ENCODE measurements around the gene TTC7B.

- TF ChIP-seq EP300 (IDR thresholded peaks at IDR 0.05; ENCODE audit: low read depth in 2 of 2, low read length in 2 of 2) (no peak), EP300 (CRISPR knock-in tag; IDR thresholded peaks at IDR 0.05; ENCODE audit: borderline replicate concordance) (no peak), RFX1 (IDR thresholded peaks at IDR 0.05) (no peak), ZNF549 (CRISPR knock-in tag; IDR thresholded peaks at IDR 0.05) (no peak), GPN1 (CRISPR knock-in tag; IDR thresholded peaks at IDR 0.05; ENCODE audit: borderline replicate concordance) (no peak), CTCF (CRISPR knock-in tag; IDR thresholded peaks at IDR 0.05) (no peak), ZNF280B (CRISPR knock-in tag; IDR thresholded peaks at IDR 0.05; ENCODE audit: borderline replicate concordance) (no peak), RAD21 (CRISPR knock-in tag; IDR thresholded peaks at IDR 0.05) (no peak)
- TF ChIP-seq, protein P1, sequence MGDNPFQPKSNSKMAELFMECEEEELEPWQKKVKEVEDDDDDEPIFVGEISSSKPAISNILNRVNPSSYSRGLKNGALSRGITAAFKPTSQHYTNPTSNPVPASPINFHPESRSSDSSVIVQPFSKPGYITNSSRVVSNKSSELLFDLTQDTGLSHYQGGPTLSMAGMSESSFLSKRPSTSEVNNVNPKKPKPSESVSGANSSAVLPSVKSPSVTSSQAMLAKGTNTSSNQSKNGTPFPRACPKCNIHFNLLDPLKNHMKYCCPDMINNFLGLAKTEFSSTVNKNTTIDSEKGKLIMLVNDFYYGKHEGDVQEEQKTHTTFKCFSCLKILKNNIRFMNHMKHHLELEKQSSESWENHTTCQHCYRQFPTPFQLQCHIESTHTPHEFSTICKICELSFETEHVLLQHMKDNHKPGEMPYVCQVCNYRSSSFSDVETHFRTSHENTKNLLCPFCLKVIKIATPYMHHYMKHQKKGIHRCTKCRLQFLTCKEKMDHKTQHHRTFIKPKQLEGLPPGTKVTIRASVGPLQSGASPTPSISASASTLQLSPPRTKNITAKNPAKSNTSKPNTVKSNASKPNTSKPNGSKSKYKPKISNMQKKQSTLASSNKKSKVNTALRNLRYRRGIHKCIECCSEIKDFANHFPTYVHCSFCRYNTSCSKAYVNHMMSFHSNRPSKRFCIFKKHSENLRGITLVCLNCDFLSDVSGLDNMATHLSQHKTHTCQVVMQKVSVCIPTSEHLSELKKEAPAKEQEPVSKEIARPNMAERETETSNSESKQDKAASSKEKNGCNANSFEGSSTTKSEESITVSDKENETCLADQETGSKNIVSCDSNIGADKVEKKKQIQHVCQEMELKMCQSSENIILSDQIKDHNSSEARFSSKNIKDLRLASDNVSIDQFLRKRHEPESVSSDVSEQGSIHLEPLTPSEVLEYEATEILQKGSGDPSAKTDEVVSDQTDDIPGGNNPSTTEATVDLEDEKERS (CRISPR knock-in tag; IDR thresholded peaks at IDR 0.05), result no peak
These were observed 204.3 kb downstream of the TTC7B start for GRCh38 chr14:90611936-90612335.
